Panc1 (cell line): ENCODE data around the gene CDC42BPA. TPM values are rescaled to one million over a fixed set of nuclear protein-coding genes. Genes with fewer than 3 reads are reported as not detected.

Source experiments
- ATAC-seq: fragments of 200-7000 bp; cut with Tn5 transposase; 2 replicates; pipeline ENCODE4 v1.9.1; 2020; ENCODE audit warnings: mild to moderate bottlenecking, moderate library complexity
- BruUV-seq: library from RNA; stranded (reverse); fragments of 400-500 nt; replicated peaks from 2 replicates; lab custom pipeline; 2021; lab: Mats Ljungman, UMichigan
- CTCF ChIA-PET: fragments of 300-600 bp; sonication (Branson Sonifier 250); formaldehyde crosslinking; loops from one replicate; lab custom pipeline; 2022; ENCODE audit warnings: antibody characterized with exemption; lab: Charles Lee
- POLR2A ChIA-PET: fragments of 300-600 bp; sonication (Branson Sonifier 250); formaldehyde crosslinking; loops from one replicate; lab custom pipeline; 2022; ENCODE audit warnings: antibody characterized with exemption; lab: Charles Lee
- DNase-seq: peaks from one replicate; pipeline ENCODE4 v3.0.0-alpha.2; 2010; ENCODE audit warnings: low read depth, low spot score
- H3K27ac ChIP-seq: 2 replicates; pipeline ENCODE4 v1.5.1; 2011; ENCODE audit warnings: mild to moderate bottlenecking, low read length, inconsistent platforms
- H3K27me3 ChIP-seq: fragments of 200-500 bp; sonication (Bioruptor generic); 2 replicates; pipeline ENCODE4 v1.6.0; 2014; ENCODE audit warnings: low read length, inconsistent platforms; ENCODE audit not compliant: control insufficient read depth, insufficient read depth
- H3K36me3 ChIP-seq: fragments of 200-500 bp; sonication (Bioruptor generic); 2 replicates; pipeline ENCODE4 v1.5.1; 2014; ENCODE audit warnings: inconsistent platforms, mild to moderate bottlenecking, low read length, moderate library complexity; ENCODE audit not compliant: control insufficient read depth, insufficient read depth
- H3K4me1 ChIP-seq: 2 replicates; pipeline ENCODE4 v1.5.1; 2011; ENCODE audit warnings: inconsistent platforms, mild to moderate bottlenecking, low read length, moderate library complexity; ENCODE audit not compliant: control insufficient read depth, insufficient read depth
- H3K4me3 ChIP-seq, 2 experiments: 2 replicates each; pipeline ENCODE4 v1.5.1; 2011 to 2012; ENCODE audit warnings: low read depth in 2 of 2, low read length in 2 of 2, mild to moderate bottlenecking in 2 of 2, inconsistent platforms in 1 of 2, moderate library complexity in 1 of 2
- H3K9me3 ChIP-seq: fragments of 200-500 bp; sonication (Bioruptor generic); 2 replicates; pipeline ENCODE4 v1.5.1; 2014; ENCODE audit warnings: low read depth, mild to moderate bottlenecking, inconsistent platforms, low read length, moderate library complexity; ENCODE audit not compliant: control insufficient read depth, insufficient read depth
- POLR2AphosphoS5 ChIP-seq: IDR thresholded peaks from 2 replicates; pipeline ENCODE4 v1.6.1; 2012; ENCODE audit warnings: mild to moderate bottlenecking, low read depth, low read length, moderate library complexity
- SIN3A ChIP-seq: IDR thresholded peaks from 2 replicates; pipeline ENCODE4 v1.6.1; 2012; ENCODE audit warnings: low read depth, mild to moderate bottlenecking, low read length, moderate library complexity, borderline replicate concordance; ENCODE audit not compliant: insufficient read depth
- TCF7L2 ChIP-seq: IDR thresholded peaks from 2 replicates; pipeline ENCODE4 v1.6.1; 2011; ENCODE audit warnings: mild to moderate bottlenecking, low read depth, low read length, inconsistent platforms
- in situ Hi-C: cut with HindIII; loops from 2 replicates; pipeline ENCODE4 v1.10.0; 2016; ENCODE audit warnings: low sequenced_read_pairs, low pct_unique_long_range_greater_than_20kb
- intact Hi-C: fragments of 100-400 bp; cut with micrococcal nuclease; formaldehyde crosslinking; loops from one replicate; pipeline ENCODE4 v1.10.0; 2022; ENCODE audit not compliant: unreplicated experiment
- total RNA-seq: library from RNA; stranded (reverse); gene quantifications from one replicate; pipeline ENCODE4 v1.2.1, GENCODE V29; 2021; ENCODE audit not compliant: unreplicated experiment
- TF ChIP-seq, protein P1 (sequence below): fragments of 450-650 bp; IDR thresholded peaks from 2 replicates; pipeline ENCODE4 v1.5.1; 2017; ENCODE audit warnings: mild to moderate bottlenecking
- TF ChIP-seq, protein P2 (sequence below), 2 experiments: IDR thresholded peaks; 2 replicates each; pipeline ENCODE4 v1.6.1; 2011 to 2012; ENCODE audit warnings: low read depth in 2 of 2, control low read depth in 1 of 2, low read length in 1 of 2, mild to moderate bottlenecking in 1 of 2, moderate library complexity in 1 of 2; ENCODE audit not compliant: insufficient read depth in 1 of 2

The CDC42BPA gene
- total RNA-seq, 1 experiment from 2014 or later: 32.8 TPM

DNA sequence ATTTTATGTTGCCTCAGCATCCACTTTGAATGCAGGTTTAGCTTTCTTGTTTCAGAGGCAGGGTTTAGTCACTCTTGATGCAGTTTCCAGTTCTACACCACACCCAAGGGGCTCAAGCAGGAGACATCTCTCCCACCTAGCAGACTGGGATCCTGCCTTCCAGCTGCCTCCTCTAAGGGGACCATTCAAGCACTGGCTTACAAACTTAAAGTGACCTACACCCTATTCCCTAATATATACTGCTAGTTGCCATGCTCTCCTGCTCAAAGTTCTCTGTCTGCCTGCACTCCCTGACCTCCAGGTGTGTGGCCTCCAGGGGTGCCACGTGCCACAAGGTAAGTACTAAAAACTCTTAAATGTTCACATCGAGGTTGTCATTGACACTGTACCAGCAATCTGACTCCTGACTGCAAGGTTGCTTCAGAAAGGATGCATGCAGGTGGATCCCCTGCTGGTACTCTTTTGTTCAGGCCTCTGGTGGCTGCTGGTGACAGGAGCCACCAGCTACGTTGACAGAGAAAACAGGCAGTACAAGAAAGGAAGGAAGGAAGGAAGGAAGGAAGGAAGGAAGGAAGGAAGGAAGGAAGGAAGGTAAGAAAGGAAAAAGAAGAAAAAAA, 192.3 kb downstream of the CDC42BPA start:
- in situ Hi-C loops: no loop called here
- Histone ChIP-seq H3K36me3 (0 out of 2 replicates have a peak, but pooled peaks cover 2% of the 10 kb centered on the region), H3K27ac (no peak overlapping the region), H3K27me3 (no peaks in the 10 kb centered on the region), H3K4me3 (no peak overlapping the region), H3K4me1 (no peaks in the 10 kb centered on the region), H3K9me3 (no peaks in the 10 kb centered on the region)
- no TSS peak for BruUV-seq
- POLR2A ChIA-PET: interaction anchor here (0.6 kb wide), 2 partner anchors 318 to 347 kb away, joined by 3 to 6 read pairs; no protein-coding TSS in a partner anchor
- ATAC-seq (no peak), DNase-seq (no peak)
- intact Hi-C loops: no loop called here
- CTCF ChIA-PET: no interaction called here
- no peak for TF ChIP-seq POLR2AphosphoS5
- TF ChIP-seq, protein P1, sequence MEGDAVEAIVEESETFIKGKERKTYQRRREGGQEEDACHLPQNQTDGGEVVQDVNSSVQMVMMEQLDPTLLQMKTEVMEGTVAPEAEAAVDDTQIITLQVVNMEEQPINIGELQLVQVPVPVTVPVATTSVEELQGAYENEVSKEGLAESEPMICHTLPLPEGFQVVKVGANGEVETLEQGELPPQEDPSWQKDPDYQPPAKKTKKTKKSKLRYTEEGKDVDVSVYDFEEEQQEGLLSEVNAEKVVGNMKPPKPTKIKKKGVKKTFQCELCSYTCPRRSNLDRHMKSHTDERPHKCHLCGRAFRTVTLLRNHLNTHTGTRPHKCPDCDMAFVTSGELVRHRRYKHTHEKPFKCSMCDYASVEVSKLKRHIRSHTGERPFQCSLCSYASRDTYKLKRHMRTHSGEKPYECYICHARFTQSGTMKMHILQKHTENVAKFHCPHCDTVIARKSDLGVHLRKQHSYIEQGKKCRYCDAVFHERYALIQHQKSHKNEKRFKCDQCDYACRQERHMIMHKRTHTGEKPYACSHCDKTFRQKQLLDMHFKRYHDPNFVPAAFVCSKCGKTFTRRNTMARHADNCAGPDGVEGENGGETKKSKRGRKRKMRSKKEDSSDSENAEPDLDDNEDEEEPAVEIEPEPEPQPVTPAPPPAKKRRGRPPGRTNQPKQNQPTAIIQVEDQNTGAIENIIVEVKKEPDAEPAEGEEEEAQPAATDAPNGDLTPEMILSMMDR: no peak
- TF ChIP-seq SIN3A: no peak
- TF ChIP-seq, protein P2, sequence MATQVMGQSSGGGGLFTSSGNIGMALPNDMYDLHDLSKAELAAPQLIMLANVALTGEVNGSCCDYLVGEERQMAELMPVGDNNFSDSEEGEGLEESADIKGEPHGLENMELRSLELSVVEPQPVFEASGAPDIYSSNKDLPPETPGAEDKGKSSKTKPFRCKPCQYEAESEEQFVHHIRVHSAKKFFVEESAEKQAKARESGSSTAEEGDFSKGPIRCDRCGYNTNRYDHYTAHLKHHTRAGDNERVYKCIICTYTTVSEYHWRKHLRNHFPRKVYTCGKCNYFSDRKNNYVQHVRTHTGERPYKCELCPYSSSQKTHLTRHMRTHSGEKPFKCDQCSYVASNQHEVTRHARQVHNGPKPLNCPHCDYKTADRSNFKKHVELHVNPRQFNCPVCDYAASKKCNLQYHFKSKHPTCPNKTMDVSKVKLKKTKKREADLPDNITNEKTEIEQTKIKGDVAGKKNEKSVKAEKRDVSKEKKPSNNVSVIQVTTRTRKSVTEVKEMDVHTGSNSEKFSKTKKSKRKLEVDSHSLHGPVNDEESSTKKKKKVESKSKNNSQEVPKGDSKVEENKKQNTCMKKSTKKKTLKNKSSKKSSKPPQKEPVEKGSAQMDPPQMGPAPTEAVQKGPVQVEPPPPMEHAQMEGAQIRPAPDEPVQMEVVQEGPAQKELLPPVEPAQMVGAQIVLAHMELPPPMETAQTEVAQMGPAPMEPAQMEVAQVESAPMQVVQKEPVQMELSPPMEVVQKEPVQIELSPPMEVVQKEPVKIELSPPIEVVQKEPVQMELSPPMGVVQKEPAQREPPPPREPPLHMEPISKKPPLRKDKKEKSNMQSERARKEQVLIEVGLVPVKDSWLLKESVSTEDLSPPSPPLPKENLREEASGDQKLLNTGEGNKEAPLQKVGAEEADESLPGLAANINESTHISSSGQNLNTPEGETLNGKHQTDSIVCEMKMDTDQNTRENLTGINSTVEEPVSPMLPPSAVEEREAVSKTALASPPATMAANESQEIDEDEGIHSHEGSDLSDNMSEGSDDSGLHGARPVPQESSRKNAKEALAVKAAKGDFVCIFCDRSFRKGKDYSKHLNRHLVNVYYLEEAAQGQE (IDR thresholded peaks at IDR 0.05; ENCODE audit: insufficient read depth in 1 of 2, low read depth in 2 of 2, low read length in 1 of 2): no peak
- TF ChIP-seq TCF7L2: no peak

DNA sequence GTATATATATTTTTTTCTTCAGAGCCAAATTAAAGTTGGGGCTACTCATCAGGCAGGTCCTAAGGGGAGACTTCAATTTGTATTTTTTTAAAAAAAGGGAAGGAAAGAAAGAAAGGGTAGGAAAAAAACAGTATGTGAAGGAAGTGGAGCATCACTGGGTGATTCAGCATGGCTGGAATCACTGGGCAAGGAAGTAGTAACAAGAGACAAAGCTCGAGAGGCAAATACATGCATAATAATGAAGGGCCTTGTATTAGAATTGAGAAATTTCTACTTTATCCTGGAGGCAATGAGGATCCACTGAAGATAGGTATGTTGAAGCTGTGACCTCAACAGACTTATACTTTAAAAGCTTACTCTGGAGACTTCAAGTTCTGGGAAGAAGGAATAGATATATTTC, 193.8 kb downstream of the CDC42BPA start:
- DNase-seq (no peak), ATAC-seq (no peak)
- BruUV-seq: no TSS peak
- H3K27ac ChIP-seq: no peak overlapping the region
- no peaks in the 10 kb centered on the region for H3K4me1 ChIP-seq
- CTCF ChIA-PET: no interaction called here
- H3K27me3 ChIP-seq: no peaks in the 10 kb centered on the region
- TF ChIP-seq, protein P1: no peak
- in situ Hi-C loops: no loop called here
- no peak overlapping the region for H3K4me3 ChIP-seq
- intact Hi-C loops: no loop called here
- H3K9me3 ChIP-seq: no peaks in the 10 kb centered on the region
- H3K36me3 ChIP-seq: 0 out of 2 replicates have a peak, but pooled peaks cover 2% of the 10 kb centered on the region
- POLR2A ChIA-PET: no interaction called here
